GM23338 (cell line): Measurements from ENCODE around the gene C1QTNF5. TPM values are rescaled to one million over a fixed set of nuclear protein-coding genes. Genes with fewer than 3 reads are reported as not detected.
A peak's percentile ranks its signal among the peaks of the same experiment; 100 is the strongest.

Experiments
- ATAC-seq: fragments of 200-7000 bp; cut with Tn5 transposase; 3 replicates; pipeline ENCODE4 v1.9.1; 2020
- DNase-seq: peaks from one replicate; pipeline ENCODE4 v3.0.0-alpha.2; 2015; ENCODE audit warnings: low spot score
- H2AFZ ChIP-seq: fragments of 200-600 bp; sonication (generic); 2 replicates; pipeline ENCODE4 v1.8.0; 2016; ENCODE audit warnings: antibody characterized with exemption, mild to moderate bottlenecking, moderate library complexity
- H3F3A ChIP-seq: fragments of 200-600 bp; sonication (generic); replicated peaks from 2 replicates; pipeline ENCODE4 v1.8.0; 2017; ENCODE audit warnings: antibody characterized with exemption, mixed run types, low read depth
- H3K27ac ChIP-seq: fragments of 200-600 bp; sonication (generic); 2 replicates; pipeline ENCODE4 v1.6.1; 2016; ENCODE audit warnings: low read depth
- H3K27me3 ChIP-seq: fragments of 200-600 bp; sonication (generic); 2 replicates; pipeline ENCODE4 v1.8.0; 2016; ENCODE audit warnings: mild to moderate bottlenecking, mixed run types, moderate library complexity; ENCODE audit not compliant: insufficient read depth
- H3K36me3 ChIP-seq: fragments of 200-600 bp; sonication (generic); 2 replicates; pipeline ENCODE4 v1.8.0; 2016; ENCODE audit warnings: mild to moderate bottlenecking; ENCODE audit not compliant: insufficient read depth
- H3K4me1 ChIP-seq: fragments of 200-600 bp; sonication (generic); 2 replicates; pipeline ENCODE4 v1.8.0; 2016; ENCODE audit warnings: mild to moderate bottlenecking, moderate library complexity; ENCODE audit not compliant: insufficient read depth
- H3K4me2 ChIP-seq: fragments of 200-600 bp; sonication (generic); 2 replicates; pipeline ENCODE4 v1.7.1; 2017; ENCODE audit warnings: mixed run types
- H3K4me3 ChIP-seq: fragments of 200-600 bp; sonication (generic); 2 replicates; pipeline ENCODE4 v1.6.1; 2016; ENCODE audit warnings: mixed run types
- H3K79me2 ChIP-seq: fragments of 200-600 bp; sonication (generic); replicated peaks from 2 replicates; pipeline ENCODE4 v1.8.0; 2017; ENCODE audit warnings: mild to moderate bottlenecking; ENCODE audit not compliant: insufficient read depth
- H3K9me2 ChIP-seq: fragments of 200-600 bp; sonication (generic); 2 replicates; pipeline ENCODE4 v1.8.0; 2017; ENCODE audit not compliant: insufficient read depth
- H4K20me1 ChIP-seq: fragments of 200-600 bp; sonication (generic); replicated peaks from 2 replicates; pipeline ENCODE4 v1.8.0; 2017; ENCODE audit warnings: mild to moderate bottlenecking; ENCODE audit not compliant: insufficient read depth
- H3K27ac Mint-ChIP-seq: 2 replicates; pipeline ENCODE4 v1.8.0; 2020; ENCODE audit warnings: inconsistent platforms, mild to moderate bottlenecking, moderate library complexity, mixed read lengths
- H3K27me3 Mint-ChIP-seq: 3 replicates; pipeline ENCODE4 v1.8.0; 2022; ENCODE audit warnings: low read depth, mild to moderate bottlenecking, moderate library complexity, mixed read lengths, inconsistent platforms; ENCODE audit not compliant: insufficient read depth, poor library complexity
- H3K36me3 Mint-ChIP-seq: 3 replicates; pipeline ENCODE4 v1.8.0; 2021; ENCODE audit warnings: low read depth, mild to moderate bottlenecking, inconsistent platforms, moderate library complexity, mixed read lengths
- H3K4me1 Mint-ChIP-seq: 3 replicates; pipeline ENCODE4 v1.8.0; 2020; ENCODE audit warnings: mild to moderate bottlenecking, inconsistent platforms, mixed read lengths
- H3K4me3 Mint-ChIP-seq: 3 replicates; pipeline ENCODE4 v1.8.0; 2021; ENCODE audit warnings: moderate library complexity, mild to moderate bottlenecking, inconsistent platforms, mixed read lengths
- H3K9me3 Mint-ChIP-seq: 3 replicates; pipeline ENCODE4 v1.8.0; 2020; ENCODE audit warnings: moderate library complexity, mild to moderate bottlenecking, inconsistent platforms, mixed read lengths
- CREB1 ChIP-seq: fragments of 250-450 bp; sonication (Bioruptor Pico); IDR thresholded peaks from 2 replicates; pipeline ENCODE4 v1.5.0; 2020; ENCODE audit warnings: low read depth, mild to moderate bottlenecking, moderate library complexity
- CTCF ChIP-seq, 2 experiments: fragments of 200-600 bp in 1 of 2; sonication (generic) in 1 of 2; conservative IDR thresholded peaks; 2 replicates each; pipeline versions ENCODE4 v1.5.1 to v1.6.1; 2016 to 2017; ENCODE audit warnings: antibody characterized with exemption in 2 of 2, low read depth in 2 of 2, mild to moderate bottlenecking in 2 of 2, moderate library complexity in 1 of 2
- EZH2 ChIP-seq: fragments of 200-600 bp; sonication (generic); IDR thresholded peaks from one replicate; pipeline ENCODE4 v1.8.0; 2017; ENCODE audit warnings: antibody characterized with exemption, mild to moderate bottlenecking, low read depth; ENCODE audit not compliant: unreplicated experiment
- EZH2phosphoT487 ChIP-seq: fragments of 200-600 bp; sonication (generic); IDR thresholded peaks from one replicate; pipeline ENCODE4 v1.8.1; 2018; ENCODE audit warnings: antibody characterized with exemption; ENCODE audit not compliant: unreplicated experiment
- JUNB ChIP-seq: IDR thresholded peaks from one replicate; pipeline ENCODE4 v1.6.1; 2016; ENCODE audit warnings: antibody characterized with exemption; ENCODE audit not compliant: unreplicated experiment
- NANOG ChIP-seq: IDR thresholded peaks from 2 replicates; pipeline ENCODE4 v1.6.1; 2016; ENCODE audit warnings: antibody characterized with exemption, borderline replicate concordance
- POLR2AphosphoS5 ChIP-seq: IDR thresholded peaks from 2 replicates; pipeline ENCODE4 v1.6.1; 2016; ENCODE audit warnings: antibody characterized with exemption, low read depth
- STAT1 ChIP-seq: IDR thresholded peaks from one replicate; pipeline ENCODE4 v1.6.1; 2016; ENCODE audit warnings: antibody characterized with exemption; ENCODE audit not compliant: unreplicated experiment
- ZNF114 ChIP-seq: fragments of 250-450 bp; sonication (Bioruptor Pico); IDR thresholded peaks from 2 replicates; pipeline ENCODE4 v1.5.0; 2020; ENCODE audit warnings: mild to moderate bottlenecking, moderate library complexity
- ZNF331 ChIP-seq: fragments of 250-450 bp; sonication (Bioruptor Pico); IDR thresholded peaks from 2 replicates; pipeline ENCODE4 v1.5.0; 2020; ENCODE audit warnings: low read depth, mild to moderate bottlenecking, moderate library complexity
- ZNF462 ChIP-seq: fragments of 250-450 bp; sonication (Bioruptor Pico); IDR thresholded peaks from 2 replicates; pipeline ENCODE4 v1.5.0; 2020; ENCODE audit warnings: mild to moderate bottlenecking, moderate library complexity
- polyA plus RNA-seq: library from polyadenylated mRNA; unstranded; fragments of >200 nt; fragmentation: Nextera tagmentation; extraction: Ambion mirVana; gene quantifications from 2 replicates; pipeline ENCODE4 v1.2.1, GENCODE V29; 2016
- total RNA-seq: library from RNA; depleted of rRNA; stranded (reverse); fragments of >200 nt; shearing (Covaris generic); gene quantifications from 2 replicates; pipeline ENCODE4 v1.2.3, GENCODE V29; 2014
- TF ChIP-seq, protein P1 (sequence below): IDR thresholded peaks from one replicate; pipeline ENCODE4 v1.6.1; 2018; ENCODE audit warnings: antibody characterized with exemption; ENCODE audit not compliant: unreplicated experiment
- TF ChIP-seq, protein P2 (sequence below): IDR thresholded peaks from 2 replicates; pipeline ENCODE4 v1.6.1; 2016; ENCODE audit warnings: antibody characterized with exemption

The C1QTNF5 gene
- total and polyA plus RNA-seq, 2 experiments from 2014 or later: 1.9 TPM

GRCh38 chr11:119336744-119337469, 3.8 kb downstream of the C1QTNF5 start:
- H3F3A ChIP-seq: peaks cover 25% of the 10 kb centered on the region
- H2AFZ ChIP-seq: no peak overlapping the region
- no peaks in the 10 kb centered on the region; the same call in 2 of the 3 replicates for H3K9me3 Mint-ChIP-seq
- peaks cover 34% of the 10 kb centered on the region for H3K27me3 ChIP-seq
- no peaks in the 10 kb centered on the region for H4K20me1 ChIP-seq
- H3K27ac Mint-ChIP-seq: peak overlapping the region; percentile 90
- peaks cover 59% of the 10 kb centered on the region for H3K4me1 Mint-ChIP-seq
- H3K36me3 ChIP-seq: no peaks in the 10 kb centered on the region; the same call in 1 of the 2 replicates
- peak overlapping the region; percentile 79 for H3K4me2 ChIP-seq
- H3K4me1 ChIP-seq: peaks cover 46% of the 10 kb centered on the region
- H3K79me2 ChIP-seq: peaks cover 22% of the 10 kb centered on the region
- peak overlapping the region; percentile 100 for H3K4me3 Mint-ChIP-seq
- H3K27ac ChIP-seq: peak overlapping the region; percentile 75
- H3K27me3 Mint-ChIP-seq: peaks cover 44% of the 10 kb centered on the region
- H3K4me3 ChIP-seq: peak overlapping the region; percentile 76
- ATAC-seq (no peak), DNase-seq (no peak)
- no peak for TF ChIP-seq POLR2AphosphoS5
- TF ChIP-seq, protein P1, sequence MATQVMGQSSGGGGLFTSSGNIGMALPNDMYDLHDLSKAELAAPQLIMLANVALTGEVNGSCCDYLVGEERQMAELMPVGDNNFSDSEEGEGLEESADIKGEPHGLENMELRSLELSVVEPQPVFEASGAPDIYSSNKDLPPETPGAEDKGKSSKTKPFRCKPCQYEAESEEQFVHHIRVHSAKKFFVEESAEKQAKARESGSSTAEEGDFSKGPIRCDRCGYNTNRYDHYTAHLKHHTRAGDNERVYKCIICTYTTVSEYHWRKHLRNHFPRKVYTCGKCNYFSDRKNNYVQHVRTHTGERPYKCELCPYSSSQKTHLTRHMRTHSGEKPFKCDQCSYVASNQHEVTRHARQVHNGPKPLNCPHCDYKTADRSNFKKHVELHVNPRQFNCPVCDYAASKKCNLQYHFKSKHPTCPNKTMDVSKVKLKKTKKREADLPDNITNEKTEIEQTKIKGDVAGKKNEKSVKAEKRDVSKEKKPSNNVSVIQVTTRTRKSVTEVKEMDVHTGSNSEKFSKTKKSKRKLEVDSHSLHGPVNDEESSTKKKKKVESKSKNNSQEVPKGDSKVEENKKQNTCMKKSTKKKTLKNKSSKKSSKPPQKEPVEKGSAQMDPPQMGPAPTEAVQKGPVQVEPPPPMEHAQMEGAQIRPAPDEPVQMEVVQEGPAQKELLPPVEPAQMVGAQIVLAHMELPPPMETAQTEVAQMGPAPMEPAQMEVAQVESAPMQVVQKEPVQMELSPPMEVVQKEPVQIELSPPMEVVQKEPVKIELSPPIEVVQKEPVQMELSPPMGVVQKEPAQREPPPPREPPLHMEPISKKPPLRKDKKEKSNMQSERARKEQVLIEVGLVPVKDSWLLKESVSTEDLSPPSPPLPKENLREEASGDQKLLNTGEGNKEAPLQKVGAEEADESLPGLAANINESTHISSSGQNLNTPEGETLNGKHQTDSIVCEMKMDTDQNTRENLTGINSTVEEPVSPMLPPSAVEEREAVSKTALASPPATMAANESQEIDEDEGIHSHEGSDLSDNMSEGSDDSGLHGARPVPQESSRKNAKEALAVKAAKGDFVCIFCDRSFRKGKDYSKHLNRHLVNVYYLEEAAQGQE: no peak
- TF ChIP-seq JUNB: no peak
- TF ChIP-seq ZNF331 (CRISPR knock-in tag): no peak
- no peak for TF ChIP-seq CTCF (conservative IDR thresholded peaks at IDR 0.05; ENCODE audit: low read depth in 2 of 2)
- TF ChIP-seq EZH2phosphoT487: no peak
- TF ChIP-seq EZH2: no peak
- TF ChIP-seq, protein P2, sequence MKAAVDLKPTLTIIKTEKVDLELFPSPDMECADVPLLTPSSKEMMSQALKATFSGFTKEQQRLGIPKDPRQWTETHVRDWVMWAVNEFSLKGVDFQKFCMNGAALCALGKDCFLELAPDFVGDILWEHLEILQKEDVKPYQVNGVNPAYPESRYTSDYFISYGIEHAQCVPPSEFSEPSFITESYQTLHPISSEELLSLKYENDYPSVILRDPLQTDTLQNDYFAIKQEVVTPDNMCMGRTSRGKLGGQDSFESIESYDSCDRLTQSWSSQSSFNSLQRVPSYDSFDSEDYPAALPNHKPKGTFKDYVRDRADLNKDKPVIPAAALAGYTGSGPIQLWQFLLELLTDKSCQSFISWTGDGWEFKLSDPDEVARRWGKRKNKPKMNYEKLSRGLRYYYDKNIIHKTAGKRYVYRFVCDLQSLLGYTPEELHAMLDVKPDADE: no peak
- no peak for TF ChIP-seq ZNF462
- TF ChIP-seq CREB1 (CRISPR knock-in tag): no peak
- no peak for TF ChIP-seq NANOG
- TF ChIP-seq STAT1: no peak
- TF ChIP-seq ZNF114 (CRISPR knock-in tag): no peak
- peaks cover 16% of the 10 kb centered on the region; the same call in 2 of the 3 replicates for H3K36me3 Mint-ChIP-seq
- H3K9me2 ChIP-seq: no peaks in the 10 kb centered on the region
